B cell (primary cell): ENCODE measurements around the gene SLC5A2. TPM values are rescaled to one million over a fixed set of nuclear protein-coding genes. Genes with fewer than 3 reads are reported as not detected.
A peak's percentile ranks its signal among the peaks of the same experiment; 100 is the strongest.

Experiments used
- ATAC-seq: fragments of 200-7000 bp; cut with Tn5 transposase; one replicate; pipeline ENCODE4 v1.10.0; 2021; ENCODE audit warnings: low read depth, mild to moderate bottlenecking, moderate number of reproducible peaks, moderate library complexity
- CTCF ChIA-PET: fragments of 350-600 bp; sonication (Branson Sonifier 250); formaldehyde crosslinking; loops from one replicate; lab custom pipeline; 2021; ENCODE audit warnings: antibody characterized with exemption, inconsistent platforms; lab: Charles Lee
- POLR2A ChIA-PET: fragments of 350-600 bp; sonication (Branson Sonifier 250); formaldehyde crosslinking; loops from one replicate; lab custom pipeline; 2021; ENCODE audit warnings: antibody characterized with exemption; lab: Charles Lee
- DNase-seq: peaks from one replicate; pipeline ENCODE4 v3.0.0; 2013
- H2AFZ ChIP-seq: 2 replicates; pipeline ENCODE4 v1.6.1; 2012; ENCODE audit warnings: mild to moderate bottlenecking, low read depth, low read length; ENCODE audit not compliant: insufficient read depth, poor library complexity, severe bottlenecking
- H3K27ac ChIP-seq, 2 donors: 1 replicate in 1 of 2; 2 replicates in 1 of 2; pipeline ENCODE4 v1.5.1; 2012 to 2013; ENCODE audit warnings: low read length in 2 of 2, mild to moderate bottlenecking in 2 of 2, moderate library complexity in 1 of 2
- H3K27me3 ChIP-seq, 4 experiments: fragments of 200-600 bp in 1 of 4; sonication (generic) in 1 of 4; replicated peaks in 1 of 4; 1 replicate in 2 of 4; 2 replicates in 2 of 4; pipeline versions ENCODE4 v1.6.1 to v1.7.0; 2013 to 2016; ENCODE audit warnings: low read length in 3 of 4, mild to moderate bottlenecking in 2 of 4, mixed read lengths in 1 of 4, moderate library complexity in 1 of 4; ENCODE audit not compliant: insufficient read depth in 4 of 4, control insufficient read depth in 3 of 4; ENCODE audit errors: control extremely low read depth in 1 of 4
- H3K36me3 ChIP-seq, 2 experiments: replicated peaks in 1 of 2; 1 replicate in 1 of 2; 2 replicates in 1 of 2; pipeline versions ENCODE4 v1.6.1 to v1.7.1; 2013; ENCODE audit warnings: low read length in 1 of 2; ENCODE audit not compliant: insufficient read depth in 2 of 2, control insufficient read depth in 1 of 2; ENCODE audit errors: control extremely low read depth in 1 of 2, extremely low read depth in 1 of 2
- H3K4me1 ChIP-seq, 2 donors: fragments of 200-600 bp in 1 of 2; sonication (generic) in 1 of 2; 1 replicate in 1 of 2; 2 replicates in 1 of 2; pipeline versions ENCODE4 v1.5.1 to v1.6.1; 2013 to 2017; ENCODE audit warnings: low read length in 2 of 2; ENCODE audit not compliant: control insufficient read depth in 2 of 2, insufficient read depth in 2 of 2
- H3K4me2 ChIP-seq: replicated peaks from 2 replicates; pipeline ENCODE3; 2012; ENCODE audit warnings: mild to moderate bottlenecking, low read depth, low read length; ENCODE audit not compliant: poor library complexity, severe bottlenecking
- H3K4me3 ChIP-seq, 5 experiments: fragments of 200-600 bp in 1 of 5; sonication (generic) in 1 of 5; 1 replicate in 3 of 5; 2 replicates in 2 of 5; pipeline versions ENCODE4 v1.5.1 to v1.7.0; 2011 to 2016; ENCODE audit warnings: low read length in 4 of 5, mild to moderate bottlenecking in 4 of 5, low read depth in 2 of 5, control low read depth in 1 of 5, moderate library complexity in 1 of 5; ENCODE audit not compliant: insufficient read depth in 1 of 5; ENCODE audit errors: control extremely low read depth in 1 of 5, extremely low read depth in 1 of 5
- H3K79me2 ChIP-seq: fragments of 200-600 bp; sonication (generic); one replicate; pipeline ENCODE4 v1.6.0; 2016; ENCODE audit warnings: low read length; ENCODE audit not compliant: control insufficient read depth, insufficient read depth
- H3K9ac ChIP-seq: fragments of 200-600 bp; sonication (generic); 2 replicates; pipeline ENCODE4 v1.6.1; 2017; ENCODE audit warnings: mild to moderate bottlenecking, low read length, moderate library complexity
- H3K9me3 ChIP-seq, 3 donors: one replicate each; pipeline versions ENCODE4 v1.6.1 to v1.7.1; 2013; ENCODE audit warnings: low read length in 2 of 3; ENCODE audit not compliant: control insufficient read depth in 2 of 3, insufficient read depth in 1 of 3; ENCODE audit errors: control extremely low read depth in 1 of 3
- H4K20me1 ChIP-seq: 2 replicates; pipeline ENCODE4 v1.6.0; 2012; ENCODE audit warnings: mild to moderate bottlenecking, low read length; ENCODE audit not compliant: insufficient read depth, control insufficient read depth, poor library complexity, severe bottlenecking
- H3K27ac Mint-ChIP-seq: one replicate; pipeline ENCODE4 v1.8.0; 2021; ENCODE audit warnings: mixed read lengths
- H3K27me3 Mint-ChIP-seq: one replicate; pipeline ENCODE4 v1.8.0; 2021; ENCODE audit warnings: mixed read lengths
- H3K4me1 Mint-ChIP-seq: one replicate; pipeline ENCODE4 v1.8.0; 2021; ENCODE audit warnings: mixed read lengths
- H3K4me3 Mint-ChIP-seq: one replicate; pipeline ENCODE4 v1.8.0; 2021; ENCODE audit warnings: mixed read lengths
- H3K9me3 Mint-ChIP-seq: one replicate; pipeline ENCODE4 v1.8.0; 2022; ENCODE audit warnings: mixed read lengths; ENCODE audit not compliant: insufficient read depth
- CTCF ChIP-seq: fragments of 200-600 bp; IDR thresholded peaks from one replicate; pipeline ENCODE4 v1.8.0; 2022; ENCODE audit warnings: antibody characterized with exemption, mild to moderate bottlenecking
- EZH2 ChIP-seq: IDR thresholded peaks from 2 replicates; pipeline ENCODE4 v1.6.1; 2012; ENCODE audit warnings: borderline replicate concordance, low read depth, mild to moderate bottlenecking, moderate library complexity, low read length; ENCODE audit not compliant: insufficient read depth, poor library complexity, severe bottlenecking
- WGBS: methylation state at CpG from one replicate; pipeline ENCODE4 v1.1.5; 2013; ENCODE audit warnings: missing lambda C conversion rate; ENCODE audit not compliant: insufficient coverage; 5-methylcytosine and 5-hydroxymethylcytosine counted together
- intact Hi-C: fragments of 100-400 bp; cut with micrococcal nuclease; formaldehyde crosslinking; loops from one replicate; pipeline ENCODE4 v1.10.0; 2022
- polyA plus RNA-seq: library from polyadenylated mRNA; depleted of rRNA; stranded (reverse); fragments of >200 nt; gene quantifications from 2 replicates; pipeline ENCODE4 v1.2.3, GENCODE V29; 2012
- total RNA-seq, 2 donors: library from RNA; stranded (reverse); fragments of 120-200 nt in 1 of 2; gene quantifications; 1 replicate in 1 of 2; 2 replicates in 1 of 2; pipeline versions ENCODE4 v1.2.3 to v1.2.4, GENCODE V29; 2013 to 2022

Gene SLC5A2
- total and polyA plus RNA-seq, 2 donors (not counting 1 experiment from before 2014, with no cell fraction given): 0.67 to 0.69 TPM

DNA sequence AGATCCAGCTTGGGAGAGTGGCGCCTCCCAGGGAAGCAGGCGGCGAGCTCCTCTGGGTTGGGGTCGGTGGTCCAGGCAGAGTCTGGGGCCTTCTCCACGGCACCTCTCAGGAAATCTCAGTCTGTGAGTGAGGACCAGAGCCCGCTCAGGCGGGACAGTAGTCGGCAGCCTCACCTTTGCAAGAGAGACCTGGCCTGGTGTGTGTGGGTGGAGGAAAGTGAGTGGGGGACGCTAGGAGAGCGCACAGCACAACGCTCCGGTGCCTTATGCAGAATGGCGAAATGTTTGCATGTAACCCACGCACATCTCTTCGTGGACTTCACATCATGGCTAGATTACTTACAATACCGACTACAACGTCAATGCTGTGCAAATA is 47.0 kb downstream of the SLC5A2 start:
- ChIA-PET POLR2A (no interaction called here), CTCF (no interaction called here)
- no peaks in the 10 kb centered on the region for H3K9me3 Mint-ChIP-seq
- WGBS: 77% methylated on average over 11 of the region's 17 CpGs
- no peak overlapping the region for H3K9ac ChIP-seq
- TF ChIP-seq CTCF (no peak), EZH2 (no peak)
- no peaks in the 10 kb centered on the region for H3K36me3 ChIP-seq
- peaks cover 16 to 26% of the 10 kb centered on the region in 2 donors for H3K4me1 ChIP-seq
- H3K27ac Mint-ChIP-seq: no peak overlapping the region
- H3K27me3 Mint-ChIP-seq: peaks cover 33% of the 10 kb centered on the region
- peak overlapping the region; percentile 74 for H3K4me3 Mint-ChIP-seq
- peak overlapping the region; percentile 65 for H3K4me2 ChIP-seq
- no peaks in the 10 kb centered on the region for H3K79me2 ChIP-seq
- H4K20me1 ChIP-seq: no peaks in the 10 kb centered on the region
- no peak for DNase-seq
- H3K27me3 ChIP-seq: peaks cover 0 to 37% (median 6%) of the 10 kb centered on the region in 4 experiments
- H3K4me1 Mint-ChIP-seq: peaks cover 20% of the 10 kb centered on the region
- no peak for ATAC-seq
- no peak overlapping the region for H3K27ac ChIP-seq
- peak overlapping the region in 1 of 5 experiments; percentile 26 for H3K4me3 ChIP-seq
- H2AFZ ChIP-seq: peak overlapping the region; percentile 22
- no peaks in the 10 kb centered on the region for H3K9me3 ChIP-seq
- intact Hi-C loops: no loop called here

DNA sequence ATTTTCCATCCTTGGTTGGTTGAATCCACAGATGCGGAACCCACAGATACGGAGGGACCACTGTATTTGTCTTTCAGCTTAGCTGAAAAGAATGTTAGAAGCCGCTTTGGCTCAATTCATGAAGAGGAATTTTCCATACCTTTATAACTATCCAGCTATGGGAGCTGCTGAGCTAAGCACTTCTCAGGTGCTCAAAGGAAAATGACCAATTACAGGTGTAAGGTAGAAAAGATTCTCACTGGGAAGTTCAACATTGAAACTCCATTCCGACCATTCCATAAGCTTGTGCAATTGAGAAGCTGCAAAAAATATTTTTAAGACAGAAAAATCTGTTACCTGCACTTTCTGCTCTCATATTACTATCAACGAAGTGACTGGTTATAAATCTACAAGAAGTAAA is 47.5 kb downstream of the SLC5A2 start:
- Histone ChIP-seq H3K9me3 (no peaks in the 10 kb centered on the region), H3K36me3 (no peaks in the 10 kb centered on the region), H3K4me3 (no peak overlapping the region), H4K20me1 (no peaks in the 10 kb centered on the region), H3K9ac (no peak overlapping the region), H3K4me1 (peaks cover 16 to 26% of the 10 kb centered on the region in 2 donors), H3K4me2 (no peak overlapping the region), H2AFZ (no peak overlapping the region), H3K27ac (no peak overlapping the region), H3K79me2 (no peaks in the 10 kb centered on the region), H3K27me3 (peaks cover 0 to 41% (median 6%) of the 10 kb centered on the region in 4 experiments)
- Mint-ChIP-seq H3K27ac (no peak overlapping the region), H3K9me3 (no peaks in the 10 kb centered on the region), H3K27me3 (peaks cover 33% of the 10 kb centered on the region), H3K4me1 (peaks cover 20% of the 10 kb centered on the region), H3K4me3 (peak overlapping the region; percentile 74)
- ChIA-PET POLR2A (no interaction called here), CTCF (no interaction called here)
- no CpG with 5 or more reads among the region's 5 CpGs for WGBS
- no peak for DNase-seq
- ATAC-seq: no peak
- intact Hi-C loops: no loop called here
- TF ChIP-seq EZH2 (no peak), CTCF (no peak)
